NCI-H510A treated with DMSO at 0.1 percent for 48 hours (cell line): ENCODE measurements around the gene BTLA.
"Not testable (repeated sequence)": the region's sequence is repeated elsewhere in the genome, so short reads cannot be mapped to it uniquely, and the experiment has no call there.

Source experiments
- DNase-seq: peaks from one replicate; lab custom pipeline; 2025; lab: John Stamatoyannopoulos, UW

BTLA gene

DNA sequence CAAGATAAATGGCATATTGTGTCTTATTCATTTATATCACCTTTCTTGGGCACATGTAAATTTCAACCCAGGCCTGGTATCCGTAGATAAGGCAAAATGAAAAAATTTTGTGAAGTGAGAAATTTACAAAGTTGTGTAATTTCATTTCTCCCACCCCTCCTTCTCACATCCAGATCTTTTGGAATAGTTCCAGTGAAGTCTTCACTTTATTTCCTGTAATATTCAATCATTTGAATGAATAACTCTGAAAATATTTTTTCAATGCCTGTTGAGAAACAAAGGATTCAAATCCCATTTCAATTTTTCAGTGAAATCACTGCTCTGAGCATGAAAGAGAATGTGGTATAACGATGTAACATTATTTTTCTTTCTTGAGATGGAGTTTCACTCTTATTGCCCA lies 53.4 kb downstream of the BTLA start:
- no peak for DNase-seq

GRCh38 chr3:112437146-112438022 lies 61.9 kb downstream of the BTLA start:
- DNase-seq, result no peak

DNA sequence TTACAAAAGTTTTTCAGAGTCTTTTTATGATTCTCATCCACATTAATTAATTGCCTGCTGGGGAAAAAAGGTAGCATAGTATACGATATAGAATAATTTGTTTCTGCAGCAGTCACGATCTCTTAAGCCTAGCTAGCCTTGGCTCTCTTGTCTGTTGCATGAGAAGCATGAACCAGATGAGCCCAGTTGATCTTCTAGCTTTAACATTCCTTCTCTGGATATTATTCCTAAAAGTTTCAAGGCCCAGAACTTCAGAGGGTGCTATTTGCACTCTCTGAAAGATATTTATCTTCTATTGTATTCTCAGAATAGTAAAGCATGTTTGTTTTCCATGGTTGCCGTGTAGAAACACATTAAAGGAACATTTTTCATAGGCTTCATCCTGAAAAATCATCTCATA lies 69.3 kb downstream of the BTLA start:
- DNase-seq, result no peak

GRCh38 chr3:112427123-112427522 lies 72.1 kb downstream of the BTLA start:
- DNase-seq, result no peak

DNA sequence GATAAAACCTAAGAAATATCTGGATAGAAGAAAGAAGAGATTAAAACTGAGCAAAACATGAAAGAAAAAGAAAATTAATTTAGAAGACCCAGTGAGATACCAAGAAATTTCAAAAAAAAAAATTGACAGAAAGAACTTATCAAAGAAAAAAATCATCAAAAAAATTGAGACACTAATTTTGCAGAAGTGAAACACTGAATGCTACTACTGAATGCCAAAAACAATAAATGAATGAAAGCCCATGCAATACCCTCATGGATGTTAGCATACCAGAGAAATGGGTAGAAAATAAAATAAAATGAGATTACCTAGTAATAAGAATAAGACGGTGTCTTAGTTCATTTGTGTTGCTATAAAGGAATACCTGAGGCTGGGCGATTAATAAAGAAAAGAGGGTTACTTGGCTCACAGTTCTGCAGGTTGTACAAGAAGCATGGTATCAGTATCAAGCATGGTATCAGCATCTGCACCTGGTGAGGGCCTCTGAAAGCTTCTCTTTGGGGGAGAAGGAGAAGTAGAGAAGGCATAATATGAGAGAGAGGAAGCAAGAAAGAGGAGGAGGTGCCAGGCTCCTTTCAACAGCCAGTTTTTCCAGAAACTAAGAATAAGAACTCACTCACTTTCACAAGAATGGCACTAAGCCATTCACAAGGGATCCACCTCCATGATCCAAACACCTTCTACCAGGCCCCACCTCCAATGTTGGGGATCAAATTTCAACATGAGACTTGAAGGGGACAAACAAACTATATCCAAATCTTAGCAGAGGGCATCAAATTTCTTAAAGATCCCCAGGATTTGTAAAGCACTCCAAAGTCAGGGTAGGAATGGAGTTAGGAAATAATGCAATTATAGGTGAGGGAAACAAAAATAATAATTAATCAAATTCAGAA lies 73.2 kb downstream of the BTLA start:
- no peak for DNase-seq

DNA sequence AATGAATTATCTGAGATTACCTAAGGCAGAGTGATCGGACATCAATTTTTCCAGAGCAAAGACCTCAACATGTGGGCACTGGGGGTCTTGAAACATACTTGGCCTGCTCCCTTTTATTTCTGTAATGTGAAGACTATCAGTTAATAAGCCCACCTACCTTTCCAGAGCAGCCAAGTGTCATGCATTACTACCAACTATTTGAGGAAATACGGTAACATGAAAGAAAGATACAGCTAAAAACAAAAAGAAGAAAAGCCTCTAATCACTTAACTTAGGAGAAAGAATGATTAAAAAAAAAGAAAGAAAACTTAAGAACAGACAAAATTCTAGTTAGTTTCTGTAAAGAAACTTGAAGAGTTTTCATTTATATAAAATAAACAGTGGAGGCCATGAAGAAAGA lies 73.9 kb downstream of the BTLA start:
- no peak for DNase-seq

GRCh38 chr3:112424394-112424793 lies 74.9 kb downstream of the BTLA start:
- DNase-seq, result no peak

- DNase-seq, result not testable (repeated sequence)
Observed at GRCh38 chr3:112422921-112423320, 76.4 kb downstream of the BTLA start.

DNA sequence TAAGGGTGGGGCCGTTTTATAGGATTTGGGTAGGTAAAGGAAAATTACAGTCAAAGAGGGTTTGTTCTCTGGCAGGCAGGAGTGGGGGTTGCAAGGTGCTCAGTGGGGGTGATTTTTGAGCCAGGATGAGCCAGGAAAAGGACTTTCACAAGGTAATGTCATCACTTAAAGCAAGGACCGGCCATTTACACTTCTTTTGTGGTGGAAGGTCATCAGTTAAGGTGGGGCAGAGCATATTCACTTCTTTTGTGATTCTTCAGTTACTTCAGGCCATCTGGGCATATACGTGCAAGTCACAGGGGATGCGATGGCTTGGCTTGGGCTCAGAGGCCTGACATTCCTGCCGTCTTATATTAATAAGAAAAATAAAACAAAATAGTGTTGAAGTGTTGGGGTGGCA lies 80.7 kb downstream of the BTLA start:
- DNase-seq, result not testable (repeated sequence)

DNA sequence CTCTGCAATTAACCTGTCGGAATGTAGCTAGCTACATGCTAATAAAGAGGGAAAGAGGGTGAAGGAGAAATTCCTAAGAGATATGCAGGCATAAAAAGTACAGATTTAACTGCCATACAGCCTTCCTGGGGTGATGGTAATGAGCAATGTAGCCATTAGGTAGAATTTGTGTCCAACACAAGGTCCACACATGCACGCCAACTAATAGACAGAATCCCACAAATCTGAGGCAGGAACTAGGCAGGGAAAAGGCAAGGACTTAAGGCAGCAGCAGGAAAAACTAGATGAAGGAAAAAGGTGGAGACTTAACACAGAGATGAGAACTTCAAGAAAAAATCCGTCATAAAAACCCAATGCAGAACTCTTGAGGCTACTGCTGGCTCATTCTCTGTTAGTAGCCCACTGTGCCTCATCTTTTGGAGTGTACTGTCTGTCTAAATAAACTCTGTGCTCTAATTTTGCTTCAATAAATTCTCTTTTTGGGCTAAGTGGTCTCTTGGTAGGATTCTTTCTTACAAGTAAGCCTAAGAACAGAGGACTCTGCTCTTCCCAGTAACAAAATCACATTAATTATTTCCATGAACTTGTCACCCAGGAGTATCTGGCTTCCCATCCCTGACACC lies 81.5 kb downstream of the BTLA start:
- DNase-seq, result no peak

GRCh38 chr3:112416391-112417212 lies 82.7 kb downstream of the BTLA start:
- no peak for DNase-seq

DNA sequence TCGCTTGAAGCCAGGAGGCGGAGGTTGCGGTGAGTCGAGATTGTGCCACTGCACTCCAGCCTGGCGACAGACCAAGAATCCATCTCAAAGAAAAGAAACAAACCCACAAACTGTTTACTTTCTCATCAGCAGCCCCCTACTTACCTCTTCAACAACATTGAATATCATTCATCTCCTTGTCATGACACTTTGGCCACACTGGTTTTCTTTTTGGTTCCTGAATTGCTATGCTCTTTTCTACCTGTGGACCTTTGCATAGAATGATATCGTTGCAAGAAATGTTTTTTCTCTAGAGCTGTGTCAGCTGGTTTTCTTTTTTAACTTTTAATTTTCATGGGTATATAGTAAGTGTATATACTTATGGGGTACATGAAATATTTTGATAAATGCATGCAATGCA lies 83.9 kb downstream of the BTLA start:
- DNase-seq, result no peak
